ENCODE data around the gene GGT7.
A peak's percentile ranks its signal among the peaks of the same experiment; 100 is the strongest.
"Not testable (repeated sequence)": the region's sequence is repeated elsewhere in the genome, so short reads cannot be mapped to it uniquely, and the experiment has no call there.

Gene GGT7, protein sequence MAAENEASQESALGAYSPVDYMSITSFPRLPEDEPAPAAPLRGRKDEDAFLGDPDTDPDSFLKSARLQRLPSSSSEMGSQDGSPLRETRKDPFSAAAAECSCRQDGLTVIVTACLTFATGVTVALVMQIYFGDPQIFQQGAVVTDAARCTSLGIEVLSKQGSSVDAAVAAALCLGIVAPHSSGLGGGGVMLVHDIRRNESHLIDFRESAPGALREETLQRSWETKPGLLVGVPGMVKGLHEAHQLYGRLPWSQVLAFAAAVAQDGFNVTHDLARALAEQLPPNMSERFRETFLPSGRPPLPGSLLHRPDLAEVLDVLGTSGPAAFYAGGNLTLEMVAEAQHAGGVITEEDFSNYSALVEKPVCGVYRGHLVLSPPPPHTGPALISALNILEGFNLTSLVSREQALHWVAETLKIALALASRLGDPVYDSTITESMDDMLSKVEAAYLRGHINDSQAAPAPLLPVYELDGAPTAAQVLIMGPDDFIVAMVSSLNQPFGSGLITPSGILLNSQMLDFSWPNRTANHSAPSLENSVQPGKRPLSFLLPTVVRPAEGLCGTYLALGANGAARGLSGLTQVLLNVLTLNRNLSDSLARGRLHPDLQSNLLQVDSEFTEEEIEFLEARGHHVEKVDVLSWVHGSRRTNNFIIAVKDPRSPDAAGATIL

GRCh38 chr20:34872622-34873224 is at the start of gene GGT7:
TSS of gene GGT7 (minus strand) at chr20:34872856. CDS start at chr20:34872815, 41 bp downstream.
- DNase-seq (ENCODE audit: low spot score), result peak; percentile 83

DNA sequence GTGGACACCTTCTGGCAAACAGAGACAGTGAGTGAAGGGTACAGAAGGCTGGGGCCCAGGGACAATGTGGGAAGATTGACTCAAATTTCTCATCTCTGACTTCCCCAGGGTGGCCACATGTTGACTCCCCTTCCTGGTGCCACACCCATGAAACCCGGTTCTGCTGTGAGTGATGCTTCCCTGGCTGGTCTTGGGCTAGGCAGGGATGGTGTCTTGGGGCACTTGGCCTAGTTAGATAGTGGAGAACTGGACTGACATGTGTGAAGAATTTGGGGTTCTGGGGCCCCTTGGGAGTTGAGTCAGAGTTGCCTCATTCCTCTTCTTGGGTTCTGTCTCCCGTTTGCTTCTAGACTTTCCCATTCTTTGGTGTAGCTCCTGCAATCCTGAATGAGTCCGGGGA is 48.8 kb upstream of the GGT7 start:
- DNase-seq (ENCODE audit: low spot score), result no peak

DNA sequence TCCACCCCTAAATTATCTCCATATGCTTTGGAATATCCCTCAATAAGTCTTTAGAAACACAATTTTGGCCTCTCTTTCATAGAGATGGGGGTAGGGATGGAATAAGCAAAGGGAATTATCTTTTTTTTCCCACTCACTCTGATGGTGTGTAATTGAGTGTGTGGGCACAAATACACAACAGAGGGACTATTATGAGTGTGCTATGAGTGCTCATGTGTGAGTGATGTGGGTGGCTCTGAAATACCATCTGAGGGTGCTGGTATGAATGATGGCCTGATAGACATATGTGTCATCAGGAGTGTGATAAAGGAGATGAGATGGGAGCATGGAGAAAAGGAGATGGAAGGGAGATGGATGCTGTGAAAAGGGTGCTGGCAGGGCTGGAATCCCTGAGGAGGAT is 47.4 kb upstream of the GGT7 start:
- no peak for DNase-seq (ENCODE audit: low spot score)

- DNase-seq (ENCODE audit: low spot score), result no peak
These were observed 44.2 kb upstream of the GGT7 start for GRCh38 chr20:34916774-34917354.

DNA sequence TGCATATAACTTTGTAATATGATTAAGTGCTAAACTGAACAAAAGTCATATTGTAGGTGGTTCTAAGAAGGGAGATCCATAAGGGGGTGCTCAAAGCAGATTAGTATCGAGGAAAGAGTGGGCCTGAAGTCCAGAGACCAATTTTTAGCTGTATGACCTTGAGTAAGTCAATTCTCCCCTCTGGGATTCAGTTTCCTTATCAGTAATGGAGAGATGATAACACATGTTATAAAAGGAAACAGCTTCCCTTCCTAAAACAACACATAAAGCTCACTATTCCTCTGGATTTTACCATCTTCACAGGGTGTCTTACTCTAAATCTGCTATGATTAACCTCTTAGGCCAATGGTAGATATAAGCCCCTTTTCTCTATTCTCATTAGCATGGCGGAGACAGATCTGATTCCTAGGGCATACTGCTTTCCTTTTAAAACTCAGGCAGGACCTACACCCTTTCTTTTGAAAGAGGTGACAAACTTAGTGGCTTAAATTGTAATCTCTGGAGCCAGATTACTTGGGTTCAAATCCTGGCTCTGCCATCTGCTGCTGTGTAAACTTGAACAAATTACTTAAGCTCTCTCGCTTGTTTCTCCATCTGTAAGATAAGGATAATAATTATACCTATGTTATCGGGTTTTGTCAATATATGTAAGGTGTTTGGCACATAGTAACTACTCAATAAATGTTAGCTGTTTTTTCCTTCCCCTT is 43.2 kb upstream of the GGT7 start:
- no peak for DNase-seq (ENCODE audit: low spot score)

DNA sequence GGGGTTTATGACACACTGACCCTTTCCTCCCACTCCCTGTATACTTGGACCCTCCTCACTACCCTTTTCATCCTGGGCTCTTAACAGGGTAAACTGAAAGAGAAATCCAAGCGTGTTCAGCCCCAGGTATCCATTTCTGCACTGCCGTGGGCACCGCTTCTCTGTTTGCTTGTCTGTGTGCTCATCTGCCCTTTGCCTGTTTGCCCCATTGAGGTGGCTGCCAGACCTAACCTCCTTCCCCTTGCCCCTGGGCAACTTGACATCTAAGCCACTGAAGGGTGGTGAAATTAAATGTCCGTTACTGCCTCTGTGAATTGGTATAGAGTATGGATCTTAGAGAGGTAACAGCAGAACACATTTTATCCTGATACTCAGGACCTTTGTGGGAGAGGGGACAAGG is 42.5 kb upstream of the GGT7 start:
- no peak for DNase-seq (ENCODE audit: low spot score)

- peak; percentile 11 for DNase-seq (ENCODE audit: low spot score)
These were observed 35.2 kb upstream of the GGT7 start for GRCh38 chr20:34907616-34908469.

- peak; percentile 8 for DNase-seq (ENCODE audit: low spot score)
These were observed 31.6 kb upstream of the GGT7 start for GRCh38 chr20:34904202-34904621.

DNA sequence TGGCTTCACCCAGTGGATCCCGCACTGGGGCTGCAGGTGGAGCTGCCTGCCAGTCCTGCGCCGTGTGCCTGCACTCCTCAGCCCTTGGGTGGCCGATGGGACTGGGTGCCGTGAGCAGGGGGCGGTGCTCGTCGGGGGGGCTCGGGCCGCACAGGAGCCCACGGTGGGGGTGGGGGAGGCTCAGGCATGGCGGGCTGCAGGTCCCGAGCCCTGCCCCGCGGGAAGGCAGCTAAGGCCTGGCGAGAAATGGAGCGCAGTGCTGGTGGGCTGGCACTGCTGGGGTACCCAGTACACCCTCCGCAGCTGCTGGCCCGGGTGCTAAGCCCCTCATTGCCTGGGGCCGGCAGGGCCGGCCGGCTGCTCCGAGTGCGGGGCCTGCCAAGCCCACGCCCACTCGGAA is 26.1 kb upstream of the GGT7 start:
- not testable (repeated sequence) for DNase-seq (ENCODE audit: low spot score)

DNA sequence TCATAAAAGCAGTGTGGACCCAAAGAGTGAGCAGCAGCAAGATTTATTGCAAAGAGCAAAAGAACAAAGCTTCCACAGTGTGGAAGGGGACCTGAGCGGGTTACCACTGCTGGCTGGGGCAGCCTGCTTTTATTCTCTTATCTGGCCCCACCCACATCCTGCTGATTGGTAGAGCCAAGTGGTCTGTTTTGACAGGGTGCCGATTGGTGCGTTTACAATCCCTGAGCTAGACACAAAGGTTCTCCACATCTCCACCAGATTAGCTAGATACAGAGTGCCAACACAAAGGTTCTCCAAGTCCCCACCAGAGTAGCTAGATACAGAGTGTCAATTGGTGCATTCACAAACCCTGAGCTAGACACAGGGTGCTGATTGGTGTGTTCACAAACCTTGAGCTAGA is 25.5 kb upstream of the GGT7 start:
- DNase-seq (ENCODE audit: low spot score), result not testable (repeated sequence)

- no peak for DNase-seq (ENCODE audit: low spot score)
These were observed 23.5 kb upstream of the GGT7 start for GRCh38 chr20:34896086-34896621.

- no peak for DNase-seq (ENCODE audit: low spot score)
These were observed 22.8 kb upstream of the GGT7 start for GRCh38 chr20:34895465-34895864.

- no peak for DNase-seq (ENCODE audit: low spot score)
These were observed 22.1 kb upstream of the GGT7 start for GRCh38 chr20:34894723-34895122.

GRCh38 chr20:34892671-34893070 is 20.0 kb upstream of the GGT7 start:
- no peak for DNase-seq (ENCODE audit: low spot score)

DNA sequence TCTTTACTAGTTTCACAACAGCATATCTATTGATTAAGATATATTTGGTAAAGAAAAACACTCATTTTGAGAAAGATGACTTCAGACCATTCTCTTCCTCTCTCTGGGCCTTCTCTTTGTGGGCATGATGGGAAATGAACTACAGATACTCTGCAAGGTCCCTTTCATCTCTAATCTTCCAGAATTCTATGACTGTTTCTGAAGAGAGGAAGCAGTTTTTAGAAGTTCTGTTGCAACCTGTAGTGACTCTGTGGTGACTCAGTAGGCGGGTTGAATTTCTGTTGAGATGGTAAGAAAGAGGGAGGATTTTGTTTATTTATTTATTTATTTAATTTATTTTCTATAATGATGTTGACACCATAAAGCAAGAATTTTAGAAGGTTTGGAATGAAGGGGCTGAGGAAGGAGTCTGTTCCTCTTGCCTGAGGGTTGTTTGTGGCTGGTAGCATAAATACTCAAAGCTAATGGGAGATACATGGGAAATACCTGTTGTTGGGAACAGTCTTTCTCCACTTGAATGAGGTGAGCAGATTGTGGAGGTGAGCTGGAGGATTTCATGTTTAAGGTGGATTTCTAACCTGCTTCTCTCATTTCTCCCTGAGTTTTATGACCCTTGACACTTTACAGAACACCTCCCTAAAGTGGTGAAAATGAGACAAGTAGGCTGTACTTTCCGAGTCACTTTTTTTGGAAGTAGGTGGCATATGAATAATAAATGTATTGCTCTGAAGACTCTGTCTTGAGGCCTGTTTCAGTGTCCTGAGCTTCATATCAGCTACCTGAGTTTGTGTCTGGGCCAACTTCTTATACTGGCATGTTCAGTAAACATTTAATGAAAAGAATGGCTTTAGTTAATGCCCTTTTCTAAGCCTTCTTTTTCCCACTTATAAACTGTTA is 18.8 kb upstream of the GGT7 start:
- DNase-seq (ENCODE audit: low spot score), result no peak

GRCh38 chr20:34888468-34888867 is 15.8 kb upstream of the GGT7 start:
- no peak for DNase-seq (ENCODE audit: low spot score)

GRCh38 chr20:34887023-34887422 is 14.4 kb upstream of the GGT7 start:
- no peak for DNase-seq (ENCODE audit: low spot score)

GRCh38 chr20:34886122-34886521 is 13.5 kb upstream of the GGT7 start:
- no peak for DNase-seq (ENCODE audit: low spot score)

DNA sequence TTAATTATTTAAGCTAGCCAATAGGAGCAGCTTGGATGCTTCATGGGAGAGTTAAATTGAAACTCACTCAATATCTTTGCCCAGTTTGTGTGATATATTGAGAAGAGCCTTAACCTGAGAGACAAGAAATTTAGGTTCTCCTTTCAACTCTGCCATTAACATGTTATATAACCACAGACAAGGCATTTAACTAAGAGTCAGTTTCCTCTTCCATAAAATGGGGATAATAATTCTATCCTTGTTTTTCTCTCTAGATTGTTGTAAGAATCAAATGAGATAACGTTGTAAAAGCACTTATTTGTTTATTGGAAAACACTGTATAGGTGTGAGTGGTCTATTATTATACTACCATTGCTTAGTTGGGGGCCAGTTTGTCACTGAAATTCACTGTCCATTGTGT is 11.6 kb upstream of the GGT7 start:
- DNase-seq (ENCODE audit: low spot score), result no peak

GRCh38 chr20:34883809-34884208 is 11.2 kb upstream of the GGT7 start:
- DNase-seq (ENCODE audit: low spot score), result no peak

Data from globus pallidus (tissue), 1 donor.